HG02870 (cell line): Measurements from ENCODE around the gene JHY.

Experiments used
- ATAC-seq: cut with Tn5 transposase; IDR thresholded peaks from one replicate; pipeline ENCODE4 v1.9.1; 2021; ENCODE audit warnings: mild to moderate bottlenecking, moderate library complexity; ENCODE audit not compliant: unreplicated experiment

JHY gene

GRCh38 chr11:122937983-122938382 is 55.4 kb downstream of the JHY start:
- no peak for ATAC-seq

- ATAC-seq: no peak
These were observed 56.0 kb downstream of the JHY start for GRCh38 chr11:122938557-122938956.

GRCh38 chr11:122951211-122951610 is 68.7 kb downstream of the JHY start:
- no peak for ATAC-seq

GRCh38 chr11:122954455-122954854 is 71.9 kb downstream of the JHY start:
- ATAC-seq: no peak

- ATAC-seq: no peak
These were observed 81.4 kb downstream of the JHY start for GRCh38 chr11:122963961-122964360.

GRCh38 chr11:122976061-122976733 is 93.6 kb downstream of the JHY start:
- no peak for ATAC-seq

- no peak for ATAC-seq
These were observed 94.3 kb downstream of the JHY start for GRCh38 chr11:122976734-122977469.

- ATAC-seq: no peak
These were observed 95.1 kb downstream of the JHY start for GRCh38 chr11:122977470-122978298.

GRCh38 chr11:122978299-122978620 is 95.7 kb downstream of the JHY start:
- no peak for ATAC-seq

- ATAC-seq: no peak
These were observed 96.7 kb downstream of the JHY start for GRCh38 chr11:122979103-122979814.

GRCh38 chr11:122979815-122980595 is 97.4 kb downstream of the JHY start:
- ATAC-seq: no peak

GRCh38 chr11:122981388-122982264 is 99.1 kb downstream of the JHY start, which contains the start of gene BSX:
BSX (minus strand) TSS chr11:122981834; CDS start chr11:122981671, 163 bp downstream.
- no peak for ATAC-seq

- no peak for ATAC-seq
These were observed 101.1 kb downstream of the JHY start for GRCh38 chr11:122983438-122984185.

- ATAC-seq: no peak
These were observed 101.8 kb downstream of the JHY start for GRCh38 chr11:122984186-122985011.

GRCh38 chr11:122995526-122995925 is 113.0 kb downstream of the JHY start:
- no peak for ATAC-seq

GRCh38 chr11:122998727-122999366 is 116.3 kb downstream of the JHY start:
- ATAC-seq: no peak

- no peak for ATAC-seq
These were observed 118.2 kb downstream of the JHY start for GRCh38 chr11:123000721-123001120.
